Mesangial cell (primary cell): ENCODE measurements around the gene OSBPL8. TPM values are rescaled to one million over a fixed set of nuclear protein-coding genes. Genes with fewer than 3 reads are reported as not detected.

Source experiments
- total RNA-seq: library from RNA; depleted of rRNA; stranded (reverse); fragments of >200 nt; gene quantifications from 2 replicates; pipeline ENCODE4 v1.2.3, GENCODE V29; 2015

OSBPL8 gene, protein sequence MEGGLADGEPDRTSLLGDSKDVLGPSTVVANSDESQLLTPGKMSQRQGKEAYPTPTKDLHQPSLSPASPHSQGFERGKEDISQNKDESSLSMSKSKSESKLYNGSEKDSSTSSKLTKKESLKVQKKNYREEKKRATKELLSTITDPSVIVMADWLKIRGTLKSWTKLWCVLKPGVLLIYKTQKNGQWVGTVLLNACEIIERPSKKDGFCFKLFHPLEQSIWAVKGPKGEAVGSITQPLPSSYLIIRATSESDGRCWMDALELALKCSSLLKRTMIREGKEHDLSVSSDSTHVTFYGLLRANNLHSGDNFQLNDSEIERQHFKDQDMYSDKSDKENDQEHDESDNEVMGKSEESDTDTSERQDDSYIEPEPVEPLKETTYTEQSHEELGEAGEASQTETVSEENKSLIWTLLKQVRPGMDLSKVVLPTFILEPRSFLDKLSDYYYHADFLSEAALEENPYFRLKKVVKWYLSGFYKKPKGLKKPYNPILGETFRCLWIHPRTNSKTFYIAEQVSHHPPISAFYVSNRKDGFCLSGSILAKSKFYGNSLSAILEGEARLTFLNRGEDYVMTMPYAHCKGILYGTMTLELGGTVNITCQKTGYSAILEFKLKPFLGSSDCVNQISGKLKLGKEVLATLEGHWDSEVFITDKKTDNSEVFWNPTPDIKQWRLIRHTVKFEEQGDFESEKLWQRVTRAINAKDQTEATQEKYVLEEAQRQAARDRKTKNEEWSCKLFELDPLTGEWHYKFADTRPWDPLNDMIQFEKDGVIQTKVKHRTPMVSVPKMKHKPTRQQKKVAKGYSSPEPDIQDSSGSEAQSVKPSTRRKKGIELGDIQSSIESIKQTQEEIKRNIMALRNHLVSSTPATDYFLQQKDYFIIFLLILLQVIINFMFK
- 36.7 and 36.8 TPM in 2 replicates for total RNA-seq

DNA sequence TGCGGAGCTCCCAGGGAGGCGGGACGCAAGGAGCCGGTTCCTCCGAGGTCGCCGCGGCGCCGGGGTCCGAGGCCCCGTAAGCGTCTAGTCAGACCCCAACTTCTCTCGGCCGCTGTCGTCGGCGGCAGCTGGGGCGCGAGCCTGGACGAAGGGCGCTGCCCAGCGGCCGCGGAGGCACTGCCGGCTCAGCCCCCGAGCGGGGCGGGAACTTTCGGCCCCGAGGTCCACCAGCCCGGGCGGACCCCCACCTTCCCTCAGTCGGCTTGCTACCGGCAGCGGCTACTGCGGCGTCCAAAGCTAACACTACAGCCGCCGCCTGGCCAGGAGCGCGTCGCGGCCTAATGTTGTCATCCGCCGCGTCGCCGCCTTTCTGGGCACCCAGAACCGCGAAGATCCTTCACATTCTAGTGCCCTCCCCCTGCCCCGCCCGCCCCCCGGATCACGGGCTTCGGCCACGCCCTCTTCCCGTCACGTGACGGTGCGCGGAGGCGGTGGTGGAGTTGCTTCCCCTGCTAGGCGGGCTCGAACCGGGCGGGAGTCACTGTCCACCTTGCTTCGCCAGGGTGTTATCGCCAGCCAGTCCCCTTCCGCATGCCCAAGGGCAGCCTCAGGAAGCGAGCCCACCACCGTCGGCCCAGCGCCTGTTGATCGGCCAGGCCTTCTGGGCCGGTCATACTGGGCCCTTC is at the start of gene OSBPL8:
OSBPL8 (minus strand) TSS at position 372 of the 686 bp plus-strand sequence. CDS start 72,220 bp downstream, outside the sequence.

DNA sequence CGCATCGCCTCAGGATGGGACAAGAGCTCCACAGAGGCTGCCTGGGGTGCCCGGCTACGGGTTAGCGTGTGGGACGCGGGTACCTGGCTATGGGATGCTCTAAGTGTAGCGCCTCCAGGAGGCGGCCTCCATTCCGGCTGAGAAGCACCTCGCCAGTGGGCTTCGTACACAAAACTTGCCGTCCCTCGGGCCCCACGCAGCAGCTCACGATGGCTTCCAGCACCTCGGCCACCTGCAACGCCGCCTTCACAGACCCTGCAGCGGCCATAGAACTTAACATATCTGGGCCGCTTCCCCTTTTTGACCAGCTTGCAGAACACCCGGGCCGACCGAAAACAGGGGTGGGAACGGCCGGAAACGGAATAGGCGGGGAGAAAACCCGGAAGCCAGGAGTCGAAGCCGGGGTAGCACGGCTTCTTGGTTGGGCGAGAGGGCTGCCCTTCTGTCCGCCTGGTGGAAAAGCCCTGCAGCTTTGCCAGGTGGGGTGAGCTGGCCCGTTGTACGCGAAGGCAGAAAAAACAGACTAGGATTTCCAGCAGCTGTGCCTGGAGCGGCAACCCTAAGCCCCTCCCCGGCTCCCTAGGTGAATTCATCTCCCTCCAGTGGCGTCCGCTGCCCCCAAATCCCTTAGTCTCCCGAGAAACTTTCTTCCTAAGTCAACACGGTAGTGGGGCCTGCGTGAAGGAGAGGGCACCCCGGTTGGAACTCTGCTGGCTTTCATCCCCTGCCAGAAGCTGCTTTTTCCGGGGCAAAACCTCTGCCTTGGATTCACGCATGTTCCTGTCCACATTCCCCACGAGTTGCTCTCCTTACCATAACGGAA is 211.3 kb downstream of the OSBPL8 start, which contains the start of gene BBS10:
BBS10 (minus strand) TSS at position 337 of the 823 bp plus-strand sequence; CDS start at position 280, 57 bp downstream.

Other genes starting within 250 kb of the OSBPL8 start
- gene BBS10, start 211.4 kb downstream of the OSBPL8 start, total RNA-seq: 5.4 and 6.5 TPM in 2 replicates
- 11.2 and 19.3 TPM in 2 replicates for gene ZDHHC17, start 204.3 kb upstream of the OSBPL8 start, total RNA-seq